DMS 273 (cell line): ENCODE data around the gene GLT6D1.

Source experiments
- DNase-seq: peaks from one replicate; lab custom pipeline; 2025; ENCODE audit not compliant: unreplicated experiment; lab: John Stamatoyannopoulos, UW

Gene GLT6D1

DNA sequence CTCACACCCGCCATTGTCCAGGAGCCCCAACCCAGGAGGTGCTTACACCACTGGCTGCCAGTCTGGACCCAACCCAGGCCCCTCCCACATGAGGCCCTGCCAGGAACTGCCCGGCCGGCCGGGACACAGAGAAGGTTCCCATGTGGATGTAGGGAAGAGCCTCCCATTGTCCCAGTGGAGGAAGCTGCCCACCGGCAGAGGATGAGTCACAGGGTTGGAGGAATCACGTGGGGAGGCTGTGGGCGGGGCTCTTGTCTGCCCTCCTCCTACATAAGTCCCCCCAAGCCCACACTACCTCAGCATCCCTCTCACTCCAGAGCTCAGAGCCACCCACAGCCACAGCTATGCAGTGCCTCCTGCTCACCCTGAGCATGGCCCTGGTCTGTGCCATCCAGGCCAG, 51.7 kb downstream of the GLT6D1 start:
- no peak for DNase-seq

DNA sequence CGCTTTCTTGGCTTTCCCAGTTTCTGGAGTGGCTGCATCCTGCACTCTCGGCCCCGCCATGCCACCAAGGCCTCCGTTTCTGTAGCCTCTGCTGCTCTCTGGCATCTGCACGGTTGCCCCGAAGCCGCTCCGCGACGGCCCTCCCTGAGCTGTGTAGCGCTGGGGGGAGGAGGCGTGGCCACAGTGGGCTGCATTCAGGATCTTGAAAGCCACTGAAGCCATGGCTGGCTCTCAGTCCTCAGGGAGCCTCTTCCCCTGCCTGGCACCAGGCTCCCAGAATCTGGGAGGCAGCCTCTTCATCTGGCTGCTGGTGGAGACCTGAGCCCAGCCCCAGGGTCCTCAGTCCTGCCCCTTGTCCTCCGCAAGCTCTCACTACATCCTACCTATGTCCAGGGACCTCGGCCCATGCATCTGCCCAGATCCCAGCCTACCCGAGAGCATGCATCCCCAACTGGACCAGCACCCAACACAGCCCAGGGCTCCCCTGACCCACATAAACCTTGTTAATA, 52.7 kb downstream of the GLT6D1 start:
- no peak for DNase-seq

DNA sequence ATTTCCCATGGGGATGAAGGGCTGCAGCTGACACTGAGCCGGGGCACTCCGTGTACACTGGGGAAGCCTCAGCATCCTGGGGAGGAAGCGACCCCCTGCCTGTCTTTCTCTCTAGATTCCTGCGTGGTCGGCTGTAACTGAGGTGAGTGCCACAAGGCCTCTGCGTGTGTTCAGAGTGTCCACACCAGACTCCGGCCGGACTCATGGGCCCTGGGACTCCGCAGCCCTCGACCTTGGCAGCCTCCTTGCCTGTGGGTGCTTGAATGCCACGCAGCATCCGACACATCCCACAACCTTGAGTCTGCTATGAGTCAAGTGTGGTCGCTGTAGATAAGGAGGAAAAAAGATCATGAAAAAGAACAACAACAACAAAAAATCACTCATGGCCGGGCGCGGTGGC, 54.4 kb downstream of the GLT6D1 start:
- no peak for DNase-seq

DNA sequence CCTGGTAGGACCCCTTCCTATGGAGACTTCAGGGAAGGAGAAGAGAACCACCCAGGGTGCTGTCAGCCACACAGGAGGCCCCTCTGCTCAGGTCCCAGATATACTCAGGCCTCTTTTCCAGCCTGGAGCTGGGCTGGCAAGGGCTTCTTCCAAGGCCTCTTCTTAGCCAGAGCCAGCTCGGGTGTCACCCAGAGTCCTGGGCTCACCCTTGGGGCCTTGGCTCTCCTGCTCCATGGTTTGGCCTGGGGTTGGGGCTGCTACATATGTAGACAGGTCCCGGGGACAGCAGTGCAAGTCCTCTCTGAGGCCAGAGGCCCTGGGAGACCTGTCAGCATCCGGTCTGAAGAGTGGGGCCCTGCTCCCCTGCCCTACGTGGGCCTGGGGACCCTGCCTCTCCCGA, 55.0 kb downstream of the GLT6D1 start:
- DNase-seq: no peak

DNA sequence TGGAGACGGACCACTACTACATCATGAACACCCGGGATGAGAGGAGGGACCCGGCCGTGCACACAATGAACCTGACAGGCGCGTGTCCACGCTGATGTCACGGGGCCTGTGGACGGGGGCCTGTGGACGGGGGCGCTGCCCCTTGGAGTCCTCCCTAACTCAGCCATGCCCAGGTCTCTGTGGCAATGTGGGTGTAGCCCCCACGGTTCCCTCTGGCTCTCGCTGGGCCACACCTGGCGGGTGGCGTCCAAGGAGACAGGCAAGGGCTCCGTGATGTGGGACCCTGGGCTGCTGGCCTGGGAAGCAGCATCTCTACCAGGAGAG, 55.7 kb downstream of the GLT6D1 start:
- no peak for DNase-seq

DNA sequence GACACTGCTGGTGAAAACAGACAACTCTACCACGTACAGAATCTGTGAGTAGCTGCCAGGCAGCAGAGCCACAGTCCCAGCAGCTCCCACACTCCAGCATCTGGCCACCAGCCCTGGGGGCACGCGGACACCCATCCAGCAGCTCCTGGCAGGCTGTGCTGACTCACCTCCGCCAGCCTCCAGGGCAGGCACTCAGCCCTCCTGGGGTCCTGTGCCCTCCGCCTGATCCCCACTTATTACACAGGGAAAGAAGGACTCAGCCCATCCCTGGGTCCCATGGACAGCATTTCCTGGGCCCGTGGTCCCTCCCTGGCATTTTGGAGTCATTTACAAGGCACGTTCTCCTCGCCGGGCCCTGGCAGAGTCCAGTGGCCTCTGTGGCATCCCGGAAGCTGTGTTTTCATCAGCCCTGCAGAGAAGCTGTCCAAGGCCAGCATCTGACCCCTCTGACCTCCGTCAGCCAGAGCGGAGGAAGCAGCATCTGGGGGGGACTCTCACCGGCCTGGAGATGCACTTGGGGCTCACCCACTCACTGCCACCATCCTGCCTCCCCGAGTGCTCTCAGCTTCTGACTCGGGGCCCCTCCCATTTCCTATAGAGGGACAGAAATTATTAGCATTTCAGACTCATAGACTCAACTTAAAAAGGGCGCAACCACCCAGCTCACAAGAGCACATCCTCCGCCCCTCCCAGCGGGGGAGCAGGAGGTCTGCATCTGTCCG, 56.2 kb downstream of the GLT6D1 start:
- DNase-seq: no peak

DNA sequence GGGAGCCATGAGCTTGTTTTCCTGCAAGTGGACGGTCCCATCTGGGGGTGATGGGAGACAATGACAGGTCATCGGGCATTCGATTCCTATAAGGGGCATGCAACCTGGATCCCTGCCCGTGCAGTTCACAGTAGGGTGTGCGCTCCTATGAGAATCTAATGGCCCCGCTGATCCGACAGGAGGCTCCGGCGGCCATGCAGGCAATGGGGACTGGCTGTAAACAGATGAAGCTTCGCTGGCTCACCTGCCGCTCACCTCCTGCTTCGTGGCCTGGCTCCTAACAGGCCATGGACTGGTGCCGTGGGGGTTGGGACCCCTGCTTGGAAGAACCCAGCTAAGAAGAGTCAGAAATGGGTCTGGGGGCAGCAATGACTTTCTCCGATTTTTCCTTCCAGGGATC, 56.8 kb downstream of the GLT6D1 start:
- no peak for DNase-seq

DNA sequence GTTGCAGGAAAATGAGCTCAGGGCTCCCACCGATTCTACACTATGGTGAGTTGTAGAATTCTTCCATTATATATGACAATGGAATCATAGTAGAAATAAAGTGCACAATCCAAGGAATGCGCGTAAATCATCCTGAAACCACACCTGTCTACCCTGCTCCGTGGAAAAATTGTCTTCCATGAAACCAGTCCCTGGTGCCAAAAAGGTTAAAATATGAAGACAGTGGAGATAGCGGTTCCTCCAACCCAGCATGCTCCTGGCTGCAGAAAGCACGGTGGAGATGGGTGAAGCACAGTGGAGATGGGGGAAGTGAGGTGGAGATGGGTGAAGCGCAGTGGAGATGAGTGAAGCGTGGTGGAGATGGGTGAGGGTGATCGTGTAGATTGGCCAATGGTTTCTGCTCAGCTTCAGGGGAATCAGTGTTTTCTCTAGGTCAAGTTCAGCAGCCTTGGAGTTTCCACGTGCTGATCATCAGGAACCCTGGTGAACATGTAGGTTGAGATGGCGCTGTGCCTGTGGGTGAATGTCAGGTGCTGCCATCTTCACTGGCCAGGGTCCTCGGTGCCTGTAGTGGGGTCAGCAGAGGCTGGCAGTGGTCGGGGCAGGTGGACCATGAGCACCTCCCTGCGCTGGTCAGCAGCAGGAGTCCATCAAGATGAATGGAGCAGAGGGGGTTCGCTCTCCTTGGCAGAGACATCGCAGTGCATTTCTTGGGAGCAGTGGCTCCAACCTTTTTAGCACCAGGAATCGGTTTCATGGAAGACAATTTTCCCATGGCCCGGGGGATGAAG, 57.5 kb downstream of the GLT6D1 start:
- DNase-seq: no peak

DNA sequence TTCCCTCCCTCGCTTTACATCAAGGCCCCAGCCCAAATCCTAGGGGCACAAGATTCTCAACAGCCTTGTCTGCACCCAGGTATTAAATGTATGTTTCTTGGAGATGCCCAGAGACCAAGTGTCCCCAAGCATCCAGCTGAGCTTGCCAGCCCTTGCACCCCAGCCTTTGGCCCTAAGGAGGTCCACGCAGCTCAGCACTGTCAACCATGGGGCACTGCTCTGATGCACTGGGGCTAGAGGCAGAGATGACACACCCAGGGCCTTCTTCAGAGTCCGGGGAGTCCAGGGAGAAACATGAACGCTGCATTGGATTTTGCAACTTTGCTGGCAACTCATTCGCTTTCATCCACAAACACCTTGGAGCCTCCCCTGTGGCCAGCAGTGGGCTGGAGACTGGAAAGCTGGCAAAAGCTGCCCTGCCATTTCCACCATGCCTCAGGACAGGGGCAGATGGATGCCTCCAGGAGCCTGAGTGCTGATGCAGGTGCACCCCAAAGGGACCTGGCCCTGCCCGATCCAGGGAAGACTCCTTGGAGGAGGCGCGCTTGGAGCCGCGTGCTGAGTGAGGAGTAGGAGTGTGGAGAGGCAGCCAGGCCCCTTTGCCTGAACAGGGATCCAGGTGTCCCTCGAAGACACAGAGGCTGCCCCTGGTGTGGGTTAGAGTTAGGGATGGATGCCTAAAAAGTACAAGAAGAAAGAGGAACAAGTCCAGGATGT, 58.5 kb downstream of the GLT6D1 start:
- DNase-seq: no peak

DNA sequence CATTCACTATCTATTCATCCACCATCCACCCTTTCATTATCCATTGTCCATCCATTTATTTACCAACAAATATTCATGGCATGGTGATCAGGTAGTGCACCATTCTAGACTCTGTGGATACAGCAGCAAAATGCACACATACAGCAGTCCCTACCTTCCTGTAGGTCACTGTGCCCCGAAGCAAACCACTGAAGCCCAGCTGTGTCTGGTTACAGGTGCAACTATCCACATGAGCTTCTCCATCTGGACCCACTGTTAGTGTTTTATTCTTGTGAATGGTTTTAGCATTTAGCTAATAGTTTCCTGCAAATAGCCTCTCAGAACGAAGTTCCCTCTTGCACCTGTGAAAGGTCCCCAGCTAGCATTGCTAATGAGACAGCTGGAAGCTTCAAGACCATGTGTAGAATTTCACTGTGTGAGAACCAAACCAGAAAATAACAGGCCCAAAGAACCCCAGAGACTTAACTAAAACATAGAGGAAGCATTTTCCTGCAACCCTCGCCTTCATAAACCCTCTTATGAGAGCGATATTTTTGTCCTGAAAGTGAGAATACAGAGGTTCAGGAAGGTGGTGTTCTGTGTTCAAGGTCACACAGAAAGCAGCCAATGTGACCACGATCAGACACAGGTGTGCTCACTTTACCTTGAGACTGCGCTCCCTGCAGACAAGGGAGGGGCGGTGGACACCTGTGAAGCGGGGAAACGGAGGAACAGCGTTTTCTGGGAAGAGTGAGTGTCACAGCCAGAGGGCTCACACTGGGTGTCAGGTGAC, 59.3 kb downstream of the GLT6D1 start:
- DNase-seq: no peak

DNA sequence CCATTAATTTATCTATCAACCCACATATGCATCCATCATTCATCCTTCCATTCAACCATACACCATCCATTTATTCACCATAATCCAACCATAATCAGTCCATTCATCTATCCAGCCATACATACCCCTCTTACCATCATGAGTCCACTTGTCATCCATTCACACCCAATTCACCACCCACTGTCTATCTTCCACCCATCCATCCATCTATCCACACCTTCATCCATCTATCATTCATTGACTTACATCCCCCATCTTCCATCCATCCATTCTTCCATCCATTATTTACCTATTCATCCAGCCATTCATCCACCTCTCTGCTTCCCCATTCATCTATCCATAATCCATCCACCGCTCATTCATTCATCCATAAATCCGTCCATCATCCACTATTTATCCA, 60.0 kb downstream of the GLT6D1 start:
- no peak for DNase-seq

DNA sequence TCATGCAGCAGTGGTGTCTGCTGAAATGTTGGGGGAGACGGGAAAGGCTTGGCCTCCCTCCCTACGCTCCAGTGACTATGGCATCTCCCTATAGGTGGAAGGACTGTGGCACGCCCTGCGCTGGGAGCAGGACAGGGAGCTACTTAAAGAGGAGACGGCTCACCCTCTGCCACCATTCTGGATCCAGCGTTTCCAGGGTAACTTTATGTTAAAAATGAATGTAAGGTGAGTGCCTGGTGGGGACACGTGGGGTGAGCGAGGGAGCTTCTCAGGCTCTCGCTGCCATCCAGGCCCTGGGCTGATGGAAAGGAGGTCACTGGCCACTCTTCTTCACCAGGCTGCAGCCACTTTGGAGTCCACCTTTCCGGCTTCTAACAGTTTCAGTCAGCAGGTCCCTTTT, 62.1 kb downstream of the GLT6D1 start:
- DNase-seq: no peak

DNA sequence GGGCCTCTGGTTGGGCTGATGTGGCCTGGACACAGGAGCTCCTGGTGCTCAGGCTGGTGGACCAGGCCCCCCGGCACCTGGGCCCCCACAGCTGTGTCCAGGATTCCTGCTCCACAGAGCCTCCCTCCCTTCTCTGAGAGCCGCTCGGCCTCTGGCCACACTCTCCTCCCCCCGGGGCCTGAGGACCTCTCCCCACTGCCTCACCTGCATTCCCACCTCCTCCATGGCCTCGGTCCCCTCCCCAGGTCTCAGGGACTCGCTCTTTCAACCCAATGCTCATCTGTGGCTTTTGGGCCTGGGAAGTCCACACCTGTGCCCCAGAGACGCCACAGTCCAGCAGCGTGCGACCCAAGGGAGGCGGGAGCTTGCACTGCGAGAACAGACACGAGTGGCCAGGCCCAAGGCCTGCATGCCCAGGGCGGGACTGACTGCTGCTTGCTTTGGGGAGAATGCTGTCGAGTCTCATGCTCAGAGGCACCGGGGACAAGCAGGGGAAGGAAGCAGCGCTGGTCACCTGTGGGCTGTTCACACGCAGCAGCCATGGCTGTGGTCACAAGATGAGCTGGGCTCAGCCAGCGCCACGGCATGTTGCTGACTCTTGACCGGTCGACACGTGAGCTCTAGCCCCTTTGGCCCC, 63.2 kb downstream of the GLT6D1 start:
- DNase-seq: no peak

DNA sequence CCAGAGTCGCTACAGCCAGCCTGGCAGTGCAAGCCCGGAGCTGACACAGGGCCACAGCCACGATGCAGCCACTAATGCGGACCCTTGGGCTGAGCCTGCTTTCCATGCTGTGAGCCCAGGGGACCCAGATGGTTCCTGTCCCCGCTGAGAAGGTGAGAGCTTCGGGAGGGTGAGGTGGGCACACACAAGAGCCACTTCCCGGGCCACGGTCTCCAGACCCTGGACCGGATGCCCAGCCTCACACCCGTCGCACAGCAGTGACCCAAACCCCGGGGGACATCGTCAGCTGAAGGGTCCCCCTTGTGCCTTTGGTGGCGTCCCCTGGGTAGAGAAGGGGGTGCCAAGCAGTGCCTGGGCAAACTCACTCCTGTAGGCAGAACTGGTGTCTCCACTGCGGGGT, 64.4 kb downstream of the GLT6D1 start:
- no peak for DNase-seq

DNA sequence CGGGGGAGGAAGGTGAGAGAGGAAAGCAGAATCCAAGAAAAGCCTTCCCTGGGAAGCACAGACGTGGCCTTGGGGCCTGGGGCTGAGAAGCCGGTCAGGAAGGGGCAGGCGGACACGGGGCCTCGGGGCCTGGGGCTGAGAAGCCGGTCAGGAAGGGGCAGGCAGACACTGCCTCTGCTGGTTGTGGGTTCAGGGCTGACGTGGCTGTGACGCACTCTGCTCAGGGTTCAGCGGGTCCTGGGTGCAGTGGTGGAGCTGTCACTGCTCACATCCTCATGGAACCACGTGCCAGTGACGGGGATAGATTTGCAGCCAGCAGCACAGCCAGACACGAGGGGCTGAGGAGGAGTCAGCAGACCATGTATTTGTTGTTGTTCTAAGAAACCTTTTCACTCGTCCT, 65.0 kb downstream of the GLT6D1 start:
- no peak for DNase-seq
